Suprapubic skin (tissue), 4 donors: Measurements from ENCODE around the gene PPP2R2C. TPM values are rescaled to one million over a fixed set of nuclear protein-coding genes. Genes with fewer than 3 reads are reported as not detected.

Source experiments
- DNase-seq, 2 donors: peaks; one replicate each; pipeline ENCODE4 v3.0.0-alpha.2; 2019; ENCODE audit warnings: low spot score in 2 of 2
- H3K27ac ChIP-seq: fragments of 200-600 bp; sonication (generic); one replicate; pipeline ENCODE4 v1.5.1; 2019
- H3K27me3 ChIP-seq: fragments of 200-600 bp; sonication (generic); one replicate; pipeline ENCODE4 v1.5.1; 2019
- H3K36me3 ChIP-seq: fragments of 200-600 bp; sonication (generic); one replicate; pipeline ENCODE4 v1.5.1; 2019
- H3K4me1 ChIP-seq: fragments of 200-600 bp; sonication (generic); one replicate; pipeline ENCODE4 v1.5.1; 2019
- H3K4me3 ChIP-seq: fragments of 200-600 bp; sonication (generic); one replicate; pipeline ENCODE4 v1.5.1; 2019; ENCODE audit warnings: mild to moderate bottlenecking
- H3K9me3 ChIP-seq: fragments of 200-600 bp; sonication (generic); one replicate; pipeline ENCODE4 v1.5.1; 2019
- CTCF ChIP-seq, 2 donors: fragments of 200-600 bp in 1 of 2; fragments of 450-650 bp in 1 of 2; sonication (generic) in 1 of 2; IDR thresholded peaks; one replicate each; pipeline ENCODE4 v1.5.1; 2016 to 2019; ENCODE audit warnings: antibody characterized with exemption in 2 of 2, mild to moderate bottlenecking in 1 of 2, moderate library complexity in 1 of 2
- EP300 ChIP-seq: sonication (generic); formaldehyde crosslinking; IDR thresholded peaks from one replicate; pipeline ENCODE4 v1.6.1; 2017; ENCODE audit warnings: antibody characterized with exemption
- POLR2A ChIP-seq, 2 donors: fragments of 450-650 bp; IDR thresholded peaks; one replicate each; pipeline ENCODE4 v1.6.1; 2017; ENCODE audit warnings: antibody characterized with exemption in 2 of 2, mild to moderate bottlenecking in 2 of 2, moderate library complexity in 2 of 2
- POLR2AphosphoS5 ChIP-seq, 3 donors: sonication (generic); formaldehyde crosslinking; IDR thresholded peaks; one replicate each; pipeline ENCODE4 v1.6.1; 2017; ENCODE audit warnings: antibody characterized with exemption in 3 of 3
- WGBS: methylation state at CpG from one replicate; pipeline ENCODE4 v1.1.5; 2018; 5-methylcytosine and 5-hydroxymethylcytosine counted together
- total RNA-seq, 4 donors: library from RNA; depleted of rRNA; stranded (reverse); fragments of >200 nt; gene quantifications; one replicate each; pipeline ENCODE4 v1.1.0, GENCODE V29; 2016

PPP2R2C gene
- total RNA-seq, 4 donors from 2014 or later: 42.5 to 81.5 (median 61.0) TPM

GRCh38 chr4:6342530-6343293 lies 129.7 kb downstream of the PPP2R2C start:
- H3K27ac ChIP-seq: no peak overlapping the region
- H3K4me1 ChIP-seq: no peaks in the 10 kb centered on the region
- H3K36me3 ChIP-seq: no peaks in the 10 kb centered on the region
- TF ChIP-seq POLR2A (IDR thresholded peaks at IDR 0.05): no peak
- no peak for TF ChIP-seq CTCF (IDR thresholded peaks at IDR 0.05)
- TF ChIP-seq EP300: no peak
- TF ChIP-seq POLR2AphosphoS5 (IDR thresholded peaks at IDR 0.05): no peak
- WGBS: 70% methylated on average over 23 of the region's 23 CpGs
- H3K4me3 ChIP-seq: no peak overlapping the region
- H3K27me3 ChIP-seq: peaks cover 21% of the 10 kb centered on the region
- no peak for DNase-seq
- no peaks in the 10 kb centered on the region for H3K9me3 ChIP-seq

GRCh38 chr4:6341696-6342095 lies 130.7 kb downstream of the PPP2R2C start:
- Histone ChIP-seq H3K4me1 (no peaks in the 10 kb centered on the region), H3K36me3 (no peaks in the 10 kb centered on the region), H3K9me3 (no peaks in the 10 kb centered on the region), H3K27me3 (peaks cover 22% of the 10 kb centered on the region), H3K4me3 (no peak overlapping the region), H3K27ac (no peak overlapping the region)
- no peak for DNase-seq
- no peak for TF ChIP-seq POLR2AphosphoS5 (IDR thresholded peaks at IDR 0.05)
- no peak for TF ChIP-seq EP300
- TF ChIP-seq POLR2A (IDR thresholded peaks at IDR 0.05): no peak
- no peak for TF ChIP-seq CTCF (IDR thresholded peaks at IDR 0.05)
- WGBS: 66% methylated on average over 6 of the region's 6 CpGs

DNA sequence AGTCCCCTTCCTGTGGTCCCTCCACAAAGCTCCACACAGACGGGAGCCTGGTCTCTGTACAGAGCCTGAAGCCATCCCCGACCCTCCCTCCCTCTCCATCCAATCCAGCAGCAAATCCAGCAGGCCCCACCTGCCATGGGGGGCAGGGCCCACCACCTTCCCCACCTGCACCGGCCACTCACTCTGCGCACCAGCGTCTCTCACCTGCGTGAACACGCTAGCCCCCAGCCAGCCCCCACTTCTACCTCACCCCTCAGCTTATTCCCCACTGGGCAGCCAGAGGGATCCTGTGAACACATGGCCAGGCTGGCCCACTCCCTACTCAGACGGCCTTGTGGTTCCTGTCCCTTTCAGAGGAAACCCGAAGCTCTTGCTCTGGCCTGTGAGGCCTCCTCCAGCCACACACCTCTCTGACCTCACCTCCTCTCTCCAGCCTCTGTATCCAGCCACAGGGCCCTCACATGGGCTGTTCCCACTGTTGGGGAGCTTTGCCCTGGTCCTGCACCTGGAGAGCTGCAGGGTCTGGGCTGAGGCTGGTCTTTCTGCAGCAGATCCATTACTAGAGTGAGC lies 131.9 kb downstream of the PPP2R2C start:
- Histone ChIP-seq H3K4me3 (no peak overlapping the region), H3K27me3 (peaks cover 30% of the 10 kb centered on the region), H3K9me3 (no peaks in the 10 kb centered on the region), H3K4me1 (no peaks in the 10 kb centered on the region), H3K36me3 (no peaks in the 10 kb centered on the region), H3K27ac (no peak overlapping the region)
- DNase-seq: no peak
- TF ChIP-seq CTCF (IDR thresholded peaks at IDR 0.05) (no peak), POLR2A (IDR thresholded peaks at IDR 0.05) (no peak), POLR2AphosphoS5 (IDR thresholded peaks at IDR 0.05) (no peak), EP300 (no peak)
- 62% methylated on average over 9 of the region's 9 CpGs for WGBS

DNA sequence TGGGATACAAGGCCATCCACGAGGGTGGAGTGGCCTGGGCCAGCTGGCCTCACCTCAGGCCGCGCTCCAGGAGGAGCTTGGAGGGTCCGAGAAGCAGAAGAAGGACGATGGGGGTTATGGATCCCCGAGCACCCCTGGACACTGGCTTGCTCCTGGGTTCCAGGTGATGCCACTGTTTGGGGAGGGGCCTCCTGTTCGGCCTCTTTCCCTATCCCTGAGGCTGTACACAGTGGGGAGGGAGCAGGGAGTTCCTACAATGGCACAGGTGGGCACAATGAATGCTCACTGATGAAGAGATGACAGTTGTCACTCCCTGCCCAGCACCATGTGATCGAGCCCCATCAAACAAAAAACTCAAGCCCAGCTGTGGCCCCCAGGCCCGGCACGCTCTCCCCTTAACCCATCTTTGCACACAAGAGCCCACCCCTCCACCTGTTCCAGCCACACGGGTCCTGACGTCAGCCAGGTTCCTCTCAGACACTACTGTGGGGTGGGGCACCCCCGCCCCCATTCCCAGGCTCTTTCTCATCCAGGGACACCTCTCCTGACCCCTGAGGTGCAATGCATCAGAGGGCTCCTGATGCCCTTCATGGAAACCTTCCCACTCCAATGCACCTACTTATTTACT lies 132.5 kb downstream of the PPP2R2C start:
- Histone ChIP-seq H3K4me3 (no peak overlapping the region), H3K27ac (no peak overlapping the region), H3K27me3 (peaks cover 36% of the 10 kb centered on the region), H3K36me3 (no peaks in the 10 kb centered on the region), H3K4me1 (no peaks in the 10 kb centered on the region), H3K9me3 (no peaks in the 10 kb centered on the region)
- no peak for TF ChIP-seq POLR2A (IDR thresholded peaks at IDR 0.05)
- no peak for TF ChIP-seq EP300
- TF ChIP-seq CTCF (IDR thresholded peaks at IDR 0.05): no peak
- TF ChIP-seq POLR2AphosphoS5 (IDR thresholded peaks at IDR 0.05): no peak
- 89% methylated on average over 7 of the region's 13 CpGs for WGBS
- no peak for DNase-seq
